SW480 (cell line): ENCODE results near the gene GUCY1A1.

Experiments used
- DNase-seq: peaks from one replicate; pipeline ENCODE4 v3.0.0-alpha.2; 2016; ENCODE audit warnings: low spot score

The GUCY1A1 gene

GRCh38 chr4:155780775-155781174 is 114.1 kb downstream of the GUCY1A1 start:
- no peak for DNase-seq

GRCh38 chr4:155781249-155781831 is 114.7 kb downstream of the GUCY1A1 start:
- DNase-seq, result no peak
